Activated naive CD8-positive, alpha-beta T cell treated with anti-CD3 and anti-CD28 coated beads, Interleukin-2, amount 10 ng/mL, durations not matched to agents 7 days and 5 days (primary cell): ENCODE results near the gene ELK3. TPM values are rescaled to one million over a fixed set of nuclear protein-coding genes. Genes with fewer than 3 reads are reported as not detected.

ENCODE experiments used
- ATAC-seq: fragments of 150-1000 bp; cut with Tn5 transposase; one replicate; pipeline ENCODE4 v1.10.0; 2021; ENCODE audit warnings: low read depth, moderate library complexity
- POLR2A ChIA-PET: fragments of 350-600 bp; sonication (Branson Sonifier 250); formaldehyde crosslinking; loops from one replicate; lab custom pipeline; 2021; ENCODE audit warnings: antibody characterized with exemption; lab: Charles Lee
- DNase-seq: peaks from one replicate; pipeline ENCODE4 v3.0.0; 2021
- H3K27ac Mint-ChIP-seq: one replicate; pipeline ENCODE4 v1.8.0; 2022; ENCODE audit warnings: mild to moderate bottlenecking, mixed read lengths
- H3K27me3 Mint-ChIP-seq: one replicate; pipeline ENCODE4 v1.8.0; 2022; ENCODE audit warnings: mild to moderate bottlenecking, moderate library complexity, mixed read lengths
- H3K36me3 Mint-ChIP-seq: one replicate; pipeline ENCODE4 v1.8.0; 2021; ENCODE audit warnings: mild to moderate bottlenecking, mixed read lengths
- H3K4me1 Mint-ChIP-seq: one replicate; pipeline ENCODE4 v1.8.0; 2021; ENCODE audit warnings: mixed read lengths
- H3K4me3 Mint-ChIP-seq: one replicate; pipeline ENCODE4 v1.8.0; 2022; ENCODE audit warnings: mild to moderate bottlenecking, moderate library complexity, mixed read lengths
- H3K9me3 Mint-ChIP-seq: one replicate; pipeline ENCODE4 v1.8.0; 2021; ENCODE audit warnings: mixed read lengths
- total RNA-seq, 2 experiments: library from RNA; stranded (reverse); gene quantifications; one replicate each; pipeline ENCODE4 v1.2.3, GENCODE V29; 2021

Gene ELK3
- total RNA-seq, 2 experiments from 2014 or later: 19.1 to 19.4 TPM

DNA sequence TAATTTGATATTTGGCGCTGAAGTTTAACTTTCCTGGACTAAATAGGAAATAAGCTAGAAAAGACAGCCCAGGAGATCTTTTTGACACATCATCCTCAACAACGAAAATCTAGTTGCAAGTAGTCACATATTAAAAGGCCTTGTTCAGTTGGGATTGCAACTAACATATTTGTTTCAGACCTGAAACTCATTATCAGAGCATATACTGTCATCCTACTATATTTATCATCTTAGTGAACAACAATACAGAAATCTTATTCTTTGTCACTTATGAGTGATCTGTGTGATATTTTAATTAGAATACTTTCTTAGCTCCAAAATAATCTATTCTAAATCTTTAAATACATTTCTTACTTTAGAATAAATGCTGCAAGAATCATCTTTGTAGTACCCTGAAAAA, 72.1 kb downstream of the ELK3 start:
- no peaks in the 10 kb centered on the region for H3K27me3 Mint-ChIP-seq
- DNase-seq: no peak
- H3K36me3 Mint-ChIP-seq: peaks cover 26% of the 10 kb centered on the region
- H3K4me3 Mint-ChIP-seq: no peak overlapping the region
- no peaks in the 10 kb centered on the region for H3K4me1 Mint-ChIP-seq
- H3K27ac Mint-ChIP-seq: no peak overlapping the region
- POLR2A ChIA-PET: no interaction called here
- ATAC-seq: no peak
- H3K9me3 Mint-ChIP-seq: no peaks in the 10 kb centered on the region

- H3K27me3 Mint-ChIP-seq: no peaks in the 10 kb centered on the region
- H3K9me3 Mint-ChIP-seq: no peaks in the 10 kb centered on the region
- peaks cover 46% of the 10 kb centered on the region for H3K36me3 Mint-ChIP-seq
- ATAC-seq (no peak), DNase-seq (no peak)
- peaks cover 7% of the 10 kb centered on the region for H3K4me1 Mint-ChIP-seq
- no peak overlapping the region for H3K27ac Mint-ChIP-seq
- no peak overlapping the region for H3K4me3 Mint-ChIP-seq
- POLR2A ChIA-PET: no interaction called here
Measured at GRCh38 chr12:96271469-96272199, 77.5 kb downstream of the ELK3 start.

DNA sequence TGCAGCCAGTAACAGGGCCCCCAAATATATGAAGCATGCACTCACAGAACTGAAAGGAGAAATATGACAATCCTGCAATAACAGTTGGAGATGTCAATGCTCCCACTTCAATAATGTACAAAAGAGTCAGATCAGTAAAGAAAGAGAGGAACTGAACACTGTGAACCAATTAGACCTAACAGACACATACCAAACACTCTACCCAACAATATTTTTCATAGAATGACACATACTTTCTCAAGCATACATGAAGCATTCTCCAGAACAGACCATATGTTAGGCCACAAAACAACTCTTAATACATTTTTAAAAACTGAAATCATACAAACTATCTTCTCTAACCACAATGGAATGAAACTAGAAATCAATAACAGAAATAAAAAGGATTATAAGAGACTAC, 80.2 kb downstream of the ELK3 start:
- no peak for DNase-seq
- ATAC-seq: no peak
- Mint-ChIP-seq H3K27me3 (no peaks in the 10 kb centered on the region), H3K4me1 (peaks cover 8% of the 10 kb centered on the region), H3K36me3 (peaks cover 52% of the 10 kb centered on the region), H3K4me3 (no peak overlapping the region), H3K27ac (no peak overlapping the region), H3K9me3 (no peaks in the 10 kb centered on the region)
- POLR2A ChIA-PET: no interaction called here

GRCh38 chr12:96285158-96285557, 91.0 kb downstream of the ELK3 start:
- H3K27ac Mint-ChIP-seq: no peak overlapping the region
- DNase-seq (no peak), ATAC-seq (no peak)
- H3K4me3 Mint-ChIP-seq: no peak overlapping the region
- no peaks in the 10 kb centered on the region for H3K9me3 Mint-ChIP-seq
- H3K4me1 Mint-ChIP-seq: peaks cover 7% of the 10 kb centered on the region
- H3K36me3 Mint-ChIP-seq: peaks cover 38% of the 10 kb centered on the region
- POLR2A ChIA-PET: interaction anchor here (0.7 kb wide), 1 partner anchor 9 kb away, joined by 3 read pairs; no protein-coding TSS in a partner anchor
- H3K27me3 Mint-ChIP-seq: no peaks in the 10 kb centered on the region

GRCh38 chr12:96289067-96289466, 94.9 kb downstream of the ELK3 start:
- DNase-seq (no peak), ATAC-seq (no peak)
- peaks cover 39% of the 10 kb centered on the region for H3K36me3 Mint-ChIP-seq
- H3K9me3 Mint-ChIP-seq: no peaks in the 10 kb centered on the region
- POLR2A ChIA-PET: no interaction called here
- H3K4me1 Mint-ChIP-seq: peaks cover 7% of the 10 kb centered on the region
- no peak overlapping the region for H3K4me3 Mint-ChIP-seq
- H3K27me3 Mint-ChIP-seq: no peaks in the 10 kb centered on the region
- H3K27ac Mint-ChIP-seq: no peak overlapping the region

- Mint-ChIP-seq H3K9me3 (no peaks in the 10 kb centered on the region), H3K27ac (no peak overlapping the region), H3K4me3 (no peak overlapping the region), H3K27me3 (no peaks in the 10 kb centered on the region), H3K36me3 (peaks cover 27% of the 10 kb centered on the region), H3K4me1 (peaks cover 8% of the 10 kb centered on the region)
- ATAC-seq (no peak), DNase-seq (no peak)
- POLR2A ChIA-PET: no interaction called here
Measured at GRCh38 chr12:96293093-96293492, 98.9 kb downstream of the ELK3 start.

DNA sequence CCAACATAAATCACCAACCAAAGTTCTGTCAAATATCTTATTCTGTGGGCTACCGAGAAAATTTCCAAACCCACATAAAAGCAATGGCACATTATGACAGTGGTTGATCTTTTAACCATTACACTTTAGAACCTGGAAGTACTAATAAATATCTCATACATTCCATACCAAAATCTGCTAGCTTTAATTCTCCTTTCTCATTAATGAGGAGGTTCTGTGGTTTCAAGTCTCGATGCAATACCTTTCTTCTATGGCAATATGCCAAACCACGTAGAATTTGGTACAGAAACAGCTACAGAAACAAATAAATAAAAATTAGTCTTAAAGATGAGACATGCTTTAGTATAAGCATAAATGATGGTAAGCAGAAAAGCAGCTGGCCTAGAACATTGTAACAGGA, 100.7 kb downstream of the ELK3 start:
- DNase-seq: no peak
- Mint-ChIP-seq H3K9me3 (no peaks in the 10 kb centered on the region), H3K27ac (no peak overlapping the region), H3K4me1 (peaks cover 6% of the 10 kb centered on the region), H3K27me3 (no peaks in the 10 kb centered on the region), H3K4me3 (no peak overlapping the region), H3K36me3 (peaks cover 24% of the 10 kb centered on the region)
- POLR2A ChIA-PET: interaction anchor here (2.0 kb wide), 1 partner anchor 105 kb away, joined by 6 read pairs; the partner anchor contains the start of gene CDK17
- no peak for ATAC-seq

DNA sequence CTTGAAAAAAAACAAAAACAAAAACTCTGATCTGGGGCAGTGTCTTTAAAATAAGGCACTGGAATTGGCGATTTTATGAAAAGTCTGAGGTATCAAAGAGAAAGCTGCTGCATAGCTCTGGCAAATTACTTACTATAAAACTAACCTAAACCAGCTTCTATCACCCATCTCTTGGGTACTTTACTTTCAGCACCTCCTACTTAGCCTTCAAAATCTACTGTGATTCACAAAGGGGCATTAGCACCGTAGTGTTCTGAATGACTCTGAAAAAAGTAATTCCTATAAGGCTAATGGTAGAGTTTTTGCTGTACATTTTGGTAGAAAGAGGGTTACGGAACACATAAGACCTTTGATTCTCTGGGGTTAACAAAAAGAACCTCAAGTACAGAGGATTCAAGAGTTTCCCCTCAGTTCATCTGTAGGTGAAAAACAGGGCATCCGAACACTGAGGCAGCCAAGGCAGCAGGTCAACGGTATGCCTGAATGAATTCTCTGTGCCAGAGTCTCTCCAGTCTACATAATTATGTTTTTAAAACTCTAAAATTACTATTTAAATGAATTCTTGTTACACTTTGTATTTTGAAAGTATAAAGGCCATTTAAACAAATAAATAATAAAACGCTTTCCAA, 101.5 kb downstream of the ELK3 start:
- no peaks in the 10 kb centered on the region for H3K9me3 Mint-ChIP-seq
- no peak for DNase-seq
- ATAC-seq: no peak
- no peak overlapping the region for H3K4me3 Mint-ChIP-seq
- H3K27me3 Mint-ChIP-seq: no peaks in the 10 kb centered on the region
- H3K27ac Mint-ChIP-seq: peak overlapping the region; percentile 2
- POLR2A ChIA-PET: interaction anchor here (0.7 to 2.0 kb wide), 2 partner anchors 35 to 104 kb away, joined by 4 to 6 read pairs; partner anchors contain the start of gene CDK17
- H3K36me3 Mint-ChIP-seq: peaks cover 26% of the 10 kb centered on the region
- H3K4me1 Mint-ChIP-seq: peaks cover 6% of the 10 kb centered on the region

DNA sequence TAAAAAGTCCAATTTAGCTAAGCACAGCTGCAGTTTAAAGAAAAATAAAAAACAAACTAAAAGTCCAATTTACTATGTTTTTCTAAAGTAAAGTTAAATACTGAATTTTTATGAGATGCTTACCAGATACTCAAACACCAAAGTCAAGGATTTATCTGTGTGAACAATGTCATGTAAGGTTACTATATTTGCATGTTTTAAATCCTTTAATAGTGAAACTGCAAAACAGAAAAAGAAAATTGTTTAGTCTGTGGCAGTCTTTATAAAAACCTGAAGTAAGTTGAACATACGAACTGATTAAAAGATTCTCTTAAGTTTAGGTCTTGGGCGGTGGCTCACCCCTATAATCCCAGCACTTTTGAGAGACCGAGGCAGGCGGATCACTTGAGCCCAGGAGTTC, 103.3 kb downstream of the ELK3 start:
- POLR2A ChIA-PET: no interaction called here
- Mint-ChIP-seq H3K27me3 (no peaks in the 10 kb centered on the region), H3K4me1 (peaks cover 6% of the 10 kb centered on the region), H3K27ac (no peak overlapping the region), H3K9me3 (no peaks in the 10 kb centered on the region), H3K36me3 (peaks cover 26% of the 10 kb centered on the region), H3K4me3 (no peak overlapping the region)
- ATAC-seq: no peak
- DNase-seq: no peak

DNA sequence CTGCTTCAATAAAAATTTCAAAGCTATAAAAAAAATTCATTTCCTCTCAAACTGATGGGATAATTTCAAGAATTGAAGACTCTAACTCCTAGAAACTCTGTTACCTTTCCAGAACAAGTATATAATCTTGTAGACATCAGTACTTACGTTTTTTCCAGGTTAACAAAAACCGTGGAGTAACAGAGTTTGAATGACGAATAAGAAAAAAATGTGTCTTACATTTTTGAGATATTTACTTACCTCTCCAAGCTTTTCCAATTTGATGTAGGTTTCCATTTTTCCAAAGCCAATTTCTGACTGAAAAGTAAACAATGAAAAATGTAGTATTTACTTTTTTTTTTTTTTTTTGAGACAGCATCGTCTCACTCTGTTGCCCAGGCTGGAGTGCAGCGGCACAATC, 105.9 kb downstream of the ELK3 start:
- Mint-ChIP-seq H3K27me3 (no peaks in the 10 kb centered on the region), H3K9me3 (no peaks in the 10 kb centered on the region), H3K36me3 (peaks cover 11% of the 10 kb centered on the region), H3K4me1 (peaks cover 6% of the 10 kb centered on the region), H3K27ac (no peak overlapping the region), H3K4me3 (no peak overlapping the region)
- ATAC-seq (no peak), DNase-seq (no peak)
- POLR2A ChIA-PET: no interaction called here

DNA sequence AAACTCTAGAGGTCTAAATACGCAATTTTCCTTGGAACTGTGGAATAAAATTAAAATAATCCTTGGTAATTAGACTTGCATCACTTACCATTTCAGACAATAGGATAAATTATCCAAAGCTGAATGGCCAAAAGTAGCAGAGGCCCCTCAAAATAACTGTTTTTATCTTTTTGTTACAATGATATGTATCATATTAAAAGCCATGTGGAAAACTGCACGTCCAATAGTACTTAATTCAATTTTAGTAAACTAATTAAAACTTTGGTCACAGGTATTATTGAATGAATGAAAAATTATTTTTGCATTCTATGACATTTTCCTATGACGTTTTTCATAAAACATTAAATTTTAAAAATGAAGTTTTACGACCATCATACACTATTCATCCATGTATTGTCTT, 107.6 kb downstream of the ELK3 start:
- Mint-ChIP-seq H3K9me3 (no peaks in the 10 kb centered on the region), H3K27ac (no peak overlapping the region), H3K4me1 (peaks cover 7% of the 10 kb centered on the region), H3K27me3 (no peaks in the 10 kb centered on the region), H3K36me3 (peaks cover 17% of the 10 kb centered on the region), H3K4me3 (no peak overlapping the region)
- POLR2A ChIA-PET: no interaction called here
- ATAC-seq: no peak
- DNase-seq: no peak

DNA sequence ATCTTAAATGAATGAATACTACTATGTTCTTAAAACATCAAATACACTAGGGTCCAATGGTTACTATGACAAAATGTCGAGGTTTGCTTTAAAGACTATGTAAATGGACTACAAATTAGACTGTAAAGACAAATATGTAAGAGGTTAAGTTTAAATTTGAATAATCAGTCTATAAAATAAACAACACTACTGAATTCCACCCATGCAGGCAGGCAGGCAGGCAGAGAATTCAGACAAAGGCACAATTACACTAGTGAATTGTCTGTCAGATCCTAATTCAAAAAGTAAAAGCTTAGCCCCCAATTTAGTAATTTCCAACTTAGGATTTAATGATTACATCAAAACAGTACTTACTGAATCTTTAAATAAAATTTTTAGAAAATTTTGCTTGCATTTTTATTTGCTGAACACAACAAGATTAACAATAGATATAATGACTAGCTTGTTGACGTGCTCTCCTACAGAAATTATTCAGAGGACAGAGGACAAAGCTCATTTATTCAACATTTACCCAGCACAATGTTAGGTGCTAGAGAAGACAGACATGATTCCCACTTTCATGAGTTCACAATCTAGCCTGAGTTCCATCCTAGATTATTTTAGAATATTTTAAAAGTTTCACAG, 108.6 kb downstream of the ELK3 start:
- DNase-seq (no peak), ATAC-seq (no peak)
- POLR2A ChIA-PET: interaction anchor here (0.8 kb wide), 1 partner anchor 32 kb away, joined by 4 read pairs; no protein-coding TSS in a partner anchor
- H3K36me3 Mint-ChIP-seq: peaks cover 21% of the 10 kb centered on the region
- H3K9me3 Mint-ChIP-seq: no peaks in the 10 kb centered on the region
- H3K27ac Mint-ChIP-seq: no peak overlapping the region
- H3K4me1 Mint-ChIP-seq: peaks cover 11% of the 10 kb centered on the region
- no peak overlapping the region for H3K4me3 Mint-ChIP-seq
- H3K27me3 Mint-ChIP-seq: no peaks in the 10 kb centered on the region

- H3K27me3 Mint-ChIP-seq: no peaks in the 10 kb centered on the region
- ATAC-seq: no peak
- no peaks in the 10 kb centered on the region for H3K9me3 Mint-ChIP-seq
- H3K4me3 Mint-ChIP-seq: no peak overlapping the region
- POLR2A ChIA-PET: interaction anchor here (0.8 kb wide), 1 partner anchor 32 kb away, joined by 4 read pairs; no protein-coding TSS in a partner anchor
- peaks cover 11% of the 10 kb centered on the region for H3K4me1 Mint-ChIP-seq
- H3K36me3 Mint-ChIP-seq: peaks cover 21% of the 10 kb centered on the region
- no peak for DNase-seq
- no peak overlapping the region for H3K27ac Mint-ChIP-seq
Measured at GRCh38 chr12:96303653-96304052, 109.5 kb downstream of the ELK3 start.
